Loucy (cell line): ENCODE results near the gene FSTL5.

Experiments used
- EZH2phosphoT487 ChIP-seq: fragments of 200-600 bp; IDR thresholded peaks from 2 replicates; pipeline ENCODE4 v1.6.1; 2018; ENCODE audit warnings: antibody characterized with exemption, mild to moderate bottlenecking, moderate library complexity, borderline replicate concordance
- TF ChIP-seq, protein P1 (sequence below): fragments of 200-600 bp; sonication (generic); conservative IDR thresholded peaks from 2 replicates; pipeline ENCODE4 v1.5.1; 2014; ENCODE audit warnings: mild to moderate bottlenecking, antibody characterized with exemption, low read length

DNA sequence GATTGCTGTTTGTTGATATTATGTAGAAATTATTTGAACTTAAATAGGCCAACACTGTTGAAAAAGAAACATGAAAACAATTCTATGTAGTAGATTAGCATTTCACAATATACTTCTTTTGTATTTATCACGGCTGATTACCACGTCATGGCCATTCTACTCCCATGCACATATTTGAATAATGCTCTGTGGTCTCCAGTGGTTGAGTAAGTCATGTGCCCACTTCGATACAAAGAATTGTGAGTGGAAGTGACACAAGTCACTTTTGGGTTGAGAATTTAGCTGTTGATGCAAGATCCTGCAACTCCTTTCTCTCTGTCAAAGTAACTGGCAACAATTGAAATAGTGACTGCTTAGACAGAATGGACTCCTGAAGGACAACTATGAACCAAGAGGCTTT lies 6.7 kb upstream of the FSTL5 start:
- TF ChIP-seq, protein P1, sequence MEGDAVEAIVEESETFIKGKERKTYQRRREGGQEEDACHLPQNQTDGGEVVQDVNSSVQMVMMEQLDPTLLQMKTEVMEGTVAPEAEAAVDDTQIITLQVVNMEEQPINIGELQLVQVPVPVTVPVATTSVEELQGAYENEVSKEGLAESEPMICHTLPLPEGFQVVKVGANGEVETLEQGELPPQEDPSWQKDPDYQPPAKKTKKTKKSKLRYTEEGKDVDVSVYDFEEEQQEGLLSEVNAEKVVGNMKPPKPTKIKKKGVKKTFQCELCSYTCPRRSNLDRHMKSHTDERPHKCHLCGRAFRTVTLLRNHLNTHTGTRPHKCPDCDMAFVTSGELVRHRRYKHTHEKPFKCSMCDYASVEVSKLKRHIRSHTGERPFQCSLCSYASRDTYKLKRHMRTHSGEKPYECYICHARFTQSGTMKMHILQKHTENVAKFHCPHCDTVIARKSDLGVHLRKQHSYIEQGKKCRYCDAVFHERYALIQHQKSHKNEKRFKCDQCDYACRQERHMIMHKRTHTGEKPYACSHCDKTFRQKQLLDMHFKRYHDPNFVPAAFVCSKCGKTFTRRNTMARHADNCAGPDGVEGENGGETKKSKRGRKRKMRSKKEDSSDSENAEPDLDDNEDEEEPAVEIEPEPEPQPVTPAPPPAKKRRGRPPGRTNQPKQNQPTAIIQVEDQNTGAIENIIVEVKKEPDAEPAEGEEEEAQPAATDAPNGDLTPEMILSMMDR, result no peak
- TF ChIP-seq EZH2phosphoT487, result no peak
